Left forelimb (tissue), 1 donor: ENCODE results near the gene PUM2.
"Not testable (repeated sequence)": the region's sequence is repeated elsewhere in the genome, so short reads cannot be mapped to it uniquely, and the experiment has no call there.

Source experiments
- DNase-seq: peaks from one replicate; pipeline ENCODE4 v3.0.0-alpha.2; 2018; ENCODE audit warnings: low spot score

PUM2 gene

DNA sequence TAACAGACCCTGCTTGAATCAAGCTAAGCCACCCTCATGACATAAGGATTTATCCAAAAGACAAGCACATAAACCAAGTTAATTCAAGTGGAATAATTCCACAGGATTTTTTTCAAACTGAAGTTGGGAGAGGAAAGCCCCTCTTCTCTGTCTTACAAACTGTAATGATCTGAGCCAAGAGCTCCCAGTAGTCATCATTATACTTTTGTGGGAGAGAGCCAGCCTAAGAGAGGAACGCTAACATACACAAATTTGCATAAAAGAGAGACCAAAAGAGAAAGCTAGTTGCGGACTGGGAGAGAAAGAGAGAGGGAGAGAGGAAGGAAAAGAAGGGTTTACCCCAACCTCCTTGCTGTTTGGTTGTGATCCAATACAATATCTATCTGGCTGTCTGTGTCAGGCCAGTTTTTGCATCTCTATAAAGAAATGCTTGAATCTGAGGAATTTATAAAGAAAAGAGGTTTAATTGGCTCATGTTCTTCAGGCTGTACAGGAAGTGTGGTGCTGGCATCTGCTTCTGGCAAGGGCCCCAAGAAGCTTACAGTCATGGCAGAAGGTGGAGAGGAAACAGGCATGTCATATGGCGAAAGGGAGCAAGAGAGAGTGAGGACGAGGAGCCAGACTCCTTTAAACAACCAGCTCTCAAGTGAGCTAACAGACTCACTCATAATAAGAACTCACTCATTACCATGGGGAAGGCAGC, 20.8 kb upstream of the PUM2 start:
- no peak for DNase-seq

DNA sequence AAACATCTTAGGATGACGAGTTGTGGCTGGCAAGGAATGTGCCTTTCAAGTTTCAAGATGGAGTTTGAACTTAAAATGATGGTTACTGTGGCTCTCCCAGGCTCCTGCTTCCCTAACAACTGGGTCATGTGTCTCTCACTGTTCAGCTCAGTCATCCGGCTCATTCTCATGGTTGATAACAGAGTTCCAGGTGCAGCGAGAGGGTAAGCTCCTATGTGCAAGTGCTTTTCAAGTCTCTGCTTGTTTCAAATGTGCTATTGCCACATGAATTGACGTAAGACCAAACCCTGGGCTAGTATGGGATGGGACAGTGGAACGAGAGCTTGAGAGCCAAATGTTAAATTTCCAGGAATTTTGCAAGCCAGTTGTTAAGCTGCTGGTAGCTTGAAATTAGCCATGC, 19.5 kb upstream of the PUM2 start:
- no peak for DNase-seq

DNA sequence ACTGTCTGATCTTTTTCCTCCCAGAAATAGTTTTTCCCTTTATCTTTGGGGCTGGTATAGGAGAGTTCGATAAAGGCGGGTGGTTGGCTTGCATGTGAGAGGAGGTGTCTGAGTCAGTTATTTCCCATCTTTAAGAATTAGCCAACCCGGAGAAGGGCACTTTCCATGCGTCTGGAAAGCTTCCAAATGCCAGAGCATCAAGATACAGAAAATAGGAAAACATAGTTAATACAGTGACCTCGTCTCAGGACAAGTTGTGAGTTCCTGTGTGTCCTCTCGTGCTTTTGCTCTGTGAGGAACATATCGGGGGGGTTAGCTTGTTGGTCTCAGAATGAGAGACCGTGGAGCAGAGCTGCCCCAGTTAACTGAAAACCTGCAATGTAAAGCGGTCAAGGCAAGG, 18.7 kb upstream of the PUM2 start:
- no peak for DNase-seq

DNA sequence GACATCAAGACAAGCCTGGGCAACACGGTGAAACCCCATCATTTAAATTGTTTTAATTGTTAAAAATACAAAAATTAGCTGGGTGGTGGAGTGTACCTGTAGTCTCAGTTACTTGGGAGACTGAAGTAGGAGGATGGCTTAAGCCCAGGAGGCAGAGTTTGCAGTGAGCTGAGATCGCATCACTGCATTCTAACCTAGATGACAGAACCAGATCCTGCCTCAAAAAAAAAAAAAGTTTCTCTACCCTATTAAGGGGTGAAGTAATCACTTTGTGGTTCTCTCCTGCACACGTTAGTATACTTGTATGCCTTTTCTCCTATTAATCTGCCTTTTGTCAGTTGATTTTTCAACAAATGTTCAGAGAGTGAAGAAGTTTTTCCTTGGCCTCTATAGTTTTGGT, 18.1 kb upstream of the PUM2 start:
- DNase-seq, result no peak

DNA sequence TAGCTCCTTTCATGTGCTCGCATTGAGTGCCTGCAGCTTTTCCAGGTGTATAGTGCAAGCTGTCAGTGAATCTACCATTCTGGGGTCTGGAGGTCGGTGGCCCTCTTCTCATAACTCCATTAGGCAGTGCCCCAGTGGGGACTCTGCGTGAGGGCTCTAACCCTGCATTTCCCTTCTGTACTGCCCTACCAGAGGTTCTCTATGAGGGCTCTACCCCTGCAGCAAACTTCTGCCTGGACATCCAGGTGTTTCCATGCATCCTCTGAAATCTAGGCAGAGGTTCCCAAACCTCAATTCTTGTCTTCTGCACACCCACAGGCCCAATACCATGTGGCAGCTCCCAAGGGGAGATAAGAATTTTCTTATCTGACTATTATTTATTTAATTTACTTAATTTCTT, 17.3 kb upstream of the PUM2 start:
- not testable (repeated sequence) for DNase-seq

DNA sequence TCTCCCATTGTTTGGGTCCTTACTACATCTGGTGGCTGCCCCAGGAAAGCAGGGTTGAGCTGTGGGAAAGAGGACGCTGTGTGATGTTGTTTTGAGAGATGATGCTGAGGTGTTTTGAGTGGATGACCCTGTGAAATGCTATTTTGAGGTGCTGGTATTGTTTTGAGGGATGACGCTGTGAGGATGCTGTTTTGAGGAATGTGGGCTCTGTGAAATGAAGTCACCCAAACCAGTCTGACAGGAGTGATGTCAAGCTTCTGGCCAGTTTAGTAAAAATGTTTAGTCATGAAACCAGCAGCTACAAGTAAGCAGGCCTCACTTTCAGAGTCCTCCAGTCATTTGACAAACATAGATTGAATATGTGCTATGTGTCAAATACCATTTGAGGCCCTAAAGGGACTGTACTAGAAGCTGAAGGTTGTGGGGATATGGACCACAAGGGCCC, 16.1 kb upstream of the PUM2 start:
- DNase-seq, result no peak

DNA sequence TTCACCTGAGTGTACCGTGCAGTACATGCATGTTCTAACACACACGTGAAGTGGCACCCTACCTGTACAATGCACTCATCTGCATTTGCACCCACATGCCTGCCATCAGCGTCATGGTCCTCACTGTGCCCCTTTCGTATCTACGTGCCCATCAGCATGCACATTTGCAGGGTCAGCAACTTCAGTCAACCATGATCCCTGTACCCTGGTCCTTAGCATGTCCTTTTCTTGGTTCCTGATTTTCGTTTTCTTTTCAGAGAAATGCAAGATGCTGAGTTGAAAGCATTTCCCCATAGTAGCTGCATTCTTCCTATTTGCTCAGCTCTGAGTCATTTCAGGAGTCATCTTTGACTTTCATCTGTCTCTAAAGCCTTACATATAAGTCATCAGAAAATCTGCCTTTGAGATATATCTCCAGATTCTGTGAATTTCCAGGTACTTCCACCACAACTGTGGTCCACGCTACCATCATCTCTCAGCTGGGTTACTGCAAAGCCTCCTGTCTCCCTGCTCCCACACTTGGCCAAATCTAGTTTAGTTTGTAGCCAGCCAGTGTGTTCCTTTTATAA, 14.7 kb upstream of the PUM2 start:
- no peak for DNase-seq

DNA sequence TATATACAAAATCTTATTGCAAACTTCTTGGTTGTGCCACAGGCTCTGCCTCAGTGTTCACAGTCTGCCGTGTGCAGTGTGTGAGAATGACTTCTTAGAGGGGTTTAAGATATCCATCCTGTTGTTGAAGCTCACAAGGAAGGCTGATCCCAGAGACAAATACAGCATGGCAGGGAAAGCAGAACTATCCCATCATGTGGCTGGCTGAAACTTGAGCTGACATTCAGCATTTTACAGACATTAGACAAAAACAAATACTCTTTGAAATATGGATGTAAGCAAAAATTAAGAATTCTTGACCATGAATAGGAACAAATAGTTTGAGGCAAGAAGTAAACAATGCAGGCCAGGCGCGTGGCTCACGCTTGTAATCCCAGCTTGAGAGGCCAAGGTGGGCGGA, 12.9 kb upstream of the PUM2 start:
- DNase-seq, result no peak

DNA sequence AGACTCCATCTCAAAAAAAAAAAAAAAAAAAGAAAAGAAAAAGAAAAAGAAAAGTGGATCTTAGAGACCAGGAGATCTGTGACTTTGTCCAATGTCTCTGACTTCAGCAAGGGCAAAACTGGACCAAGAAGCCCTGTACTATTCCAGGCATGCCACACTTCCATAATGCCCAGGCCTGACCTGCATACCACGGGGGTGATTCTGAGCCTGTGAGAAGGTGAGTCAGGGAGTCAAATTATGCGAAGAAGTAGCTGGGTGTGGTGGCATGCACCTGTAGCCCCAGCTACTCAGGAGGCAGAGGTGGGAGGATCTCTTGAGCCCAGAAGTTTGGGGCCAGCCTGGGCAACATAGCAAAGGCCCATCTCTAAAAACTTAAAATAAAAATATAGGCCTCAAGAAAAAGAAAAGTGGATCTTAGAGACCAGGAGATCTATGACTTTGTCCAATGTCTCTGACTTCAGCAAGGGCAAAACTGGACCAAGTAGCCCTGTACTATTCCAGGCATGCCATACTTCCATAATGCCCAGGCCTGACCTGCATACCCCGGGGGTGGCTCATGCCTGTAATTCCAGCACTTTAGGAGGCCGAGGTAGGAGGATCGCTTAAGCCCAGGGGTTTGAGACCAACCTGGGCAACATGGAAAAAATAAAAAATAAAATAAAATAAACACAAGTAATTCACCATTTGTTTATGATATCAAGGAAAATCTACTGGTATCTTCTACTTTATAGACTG, 12.2 kb upstream of the PUM2 start:
- no peak for DNase-seq

DNA sequence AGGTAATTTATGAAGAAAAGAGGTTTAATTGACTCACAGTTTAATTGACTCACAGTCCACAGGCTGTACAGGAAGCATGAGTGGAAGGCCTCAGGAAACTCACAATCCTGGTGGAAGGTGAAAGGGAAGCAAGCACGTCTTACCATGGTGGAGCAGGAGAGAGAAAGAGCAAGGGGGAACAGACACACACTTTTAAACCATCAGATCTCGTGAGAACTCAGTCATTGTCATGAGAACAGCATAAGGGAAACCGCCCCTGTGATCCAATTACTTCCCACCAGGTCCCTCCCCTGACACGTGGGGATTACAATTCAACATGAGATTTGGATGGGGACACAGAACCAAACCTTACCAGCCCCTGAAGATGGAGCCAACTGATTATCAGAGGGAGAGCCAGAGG, 11.2 kb upstream of the PUM2 start:
- DNase-seq, result no peak

DNA sequence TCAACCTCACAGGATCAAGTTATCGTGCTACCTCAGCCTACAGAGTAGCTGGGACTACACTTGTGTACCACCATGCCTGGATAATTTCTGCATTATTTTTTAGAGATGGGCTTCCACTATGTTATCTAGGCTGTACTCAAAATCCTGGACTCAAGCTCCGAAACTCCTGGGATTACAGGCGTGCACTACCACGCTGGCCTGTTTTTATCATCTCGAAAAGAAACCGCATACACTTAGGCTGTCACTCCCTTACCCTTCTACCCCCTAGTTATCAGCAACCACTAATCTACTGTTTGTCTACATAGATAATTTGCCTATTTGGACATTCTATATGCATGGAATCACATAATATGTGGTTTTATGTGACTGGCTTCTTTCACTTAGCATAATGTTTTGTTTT, 8.5 kb upstream of the PUM2 start:
- DNase-seq, result no peak

DNA sequence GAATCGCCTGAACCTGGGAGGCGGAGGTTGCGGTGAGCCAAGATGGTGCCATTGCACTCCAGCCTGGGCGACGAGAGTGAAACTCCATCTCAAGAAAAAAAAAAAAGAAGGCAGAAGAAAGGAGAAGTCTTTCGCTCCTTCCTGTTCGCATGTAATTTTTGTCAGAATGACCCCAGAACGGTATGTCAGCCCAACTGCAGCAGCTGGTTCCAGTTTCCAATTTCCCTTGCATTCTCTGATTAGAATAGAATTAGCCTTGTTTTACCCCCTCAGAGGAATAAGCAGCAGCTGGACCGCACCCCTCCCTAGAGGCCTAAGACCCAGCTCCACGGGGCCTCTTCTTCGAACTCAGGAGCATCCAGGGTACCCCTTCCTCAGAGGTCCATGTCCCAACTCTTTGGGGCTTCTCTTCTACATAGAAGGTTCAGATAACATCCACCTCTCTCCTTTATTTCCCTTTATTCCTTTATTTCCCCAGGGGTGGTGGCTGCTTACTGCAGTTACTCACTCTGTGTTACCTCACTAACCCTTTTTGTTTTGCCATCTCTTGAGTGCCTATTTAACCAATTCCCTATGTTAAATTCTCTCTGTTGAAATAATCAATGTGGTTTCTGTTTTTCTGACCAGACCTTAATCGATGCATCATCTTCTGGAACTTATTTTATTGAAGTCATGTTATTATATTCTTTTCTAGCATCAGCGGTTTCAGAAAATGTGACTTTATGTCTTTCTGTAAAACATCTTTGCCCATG, 7.2 kb upstream of the PUM2 start:
- DNase-seq, result no peak

DNA sequence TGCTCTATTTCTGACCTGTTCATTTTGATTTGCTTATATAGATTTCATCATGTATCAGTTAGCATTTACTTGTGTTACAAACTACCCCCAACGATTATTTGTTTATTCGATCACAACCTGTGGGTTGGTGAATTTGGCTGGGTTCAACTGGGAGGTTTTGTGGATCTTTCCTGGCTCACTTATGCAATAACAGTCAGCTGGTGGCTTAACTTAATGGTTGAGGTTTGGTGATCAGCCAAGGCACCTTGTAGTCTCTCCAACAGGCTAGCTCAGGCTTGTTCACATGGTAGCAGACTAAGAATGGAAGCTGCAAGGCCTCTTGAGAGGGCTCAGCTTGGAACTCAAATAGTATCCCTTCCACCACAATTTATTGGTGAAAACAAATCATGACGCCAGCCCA, 5.4 kb upstream of the PUM2 start:
- no peak for DNase-seq

DNA sequence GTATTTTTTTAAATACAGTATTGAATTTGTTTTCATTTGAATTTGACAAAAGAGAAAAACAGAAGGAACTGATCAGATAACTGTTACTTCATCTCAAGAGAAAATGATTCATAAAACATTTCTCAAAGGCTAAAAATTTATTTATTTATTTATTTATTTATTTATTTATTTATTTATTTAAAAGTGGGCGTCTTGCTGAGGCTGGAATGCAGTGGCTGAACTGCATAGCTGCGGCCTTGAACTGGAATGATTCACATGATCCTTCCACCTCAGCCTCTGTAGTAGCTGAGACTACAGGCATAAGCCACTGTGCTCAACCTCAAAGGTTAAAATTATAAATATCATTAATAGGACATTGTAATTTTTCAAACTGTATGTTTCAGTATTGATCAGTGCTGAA, 4.5 kb upstream of the PUM2 start:
- DNase-seq, result no peak

DNA sequence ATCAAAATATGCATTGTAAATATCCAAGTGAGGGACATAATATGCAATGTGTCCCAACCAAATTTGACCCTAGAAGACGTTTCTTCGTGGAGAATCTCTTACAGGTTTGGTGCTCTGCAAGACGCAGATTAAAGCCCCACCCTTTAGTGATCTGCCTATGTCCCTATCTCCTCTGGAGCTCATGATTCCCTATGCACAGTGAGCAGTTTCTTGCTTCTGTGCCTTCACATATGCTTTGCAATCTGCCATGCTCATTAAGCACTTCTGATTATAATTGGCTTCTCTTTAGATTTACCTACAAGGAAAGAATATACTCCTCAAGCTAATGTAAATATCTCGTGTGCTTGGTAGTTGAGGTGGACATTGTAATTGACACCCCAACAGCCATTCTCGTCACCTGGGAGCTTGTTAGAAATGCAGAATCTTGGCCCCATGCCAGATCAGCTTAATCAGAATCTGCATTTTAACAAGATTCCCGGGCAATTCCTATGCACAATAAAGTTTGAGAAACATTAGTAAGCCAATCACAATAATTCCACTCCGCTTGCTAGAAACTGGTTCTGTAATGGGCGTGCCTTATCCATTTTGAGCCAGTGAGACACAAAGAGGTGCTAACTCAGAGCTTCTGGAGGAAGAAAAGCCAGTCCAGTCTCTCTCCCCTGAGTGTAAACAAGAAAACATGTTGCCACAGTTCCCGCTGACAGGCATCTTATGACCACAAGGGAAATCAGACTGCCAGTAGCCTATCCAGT, 2.8 kb upstream of the PUM2 start:
- DNase-seq, result no peak

DNA sequence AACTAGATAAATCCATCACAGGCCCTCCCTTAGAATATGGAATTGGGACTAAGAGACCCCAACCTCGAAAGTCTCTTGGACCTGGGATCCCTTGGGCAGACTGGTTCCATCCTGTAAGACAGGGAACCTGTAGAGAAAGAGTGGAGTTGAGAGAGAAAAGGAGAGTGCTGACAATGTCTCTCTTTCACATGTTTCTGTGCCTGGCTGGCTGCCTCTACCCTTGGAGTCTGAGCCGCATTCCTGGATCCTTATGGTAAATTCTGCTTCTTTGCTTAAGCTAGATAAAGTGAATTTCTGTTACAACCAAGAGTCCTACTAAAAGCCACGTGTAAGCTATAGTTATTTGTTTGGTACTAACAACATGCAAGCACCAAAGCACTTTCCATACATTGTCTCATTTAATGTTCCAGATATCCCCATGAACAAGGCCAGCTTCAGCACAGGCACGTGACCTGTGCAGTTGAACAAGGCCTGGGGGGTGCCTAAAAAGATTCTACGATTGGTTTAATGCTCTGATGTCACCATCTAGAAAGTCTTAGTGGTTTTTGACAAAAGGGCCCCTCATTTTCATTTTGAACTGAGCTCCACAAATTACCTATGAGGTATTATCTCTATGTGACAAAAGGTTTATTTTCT, 2.1 kb upstream of the PUM2 start:
- no peak for DNase-seq

DNA sequence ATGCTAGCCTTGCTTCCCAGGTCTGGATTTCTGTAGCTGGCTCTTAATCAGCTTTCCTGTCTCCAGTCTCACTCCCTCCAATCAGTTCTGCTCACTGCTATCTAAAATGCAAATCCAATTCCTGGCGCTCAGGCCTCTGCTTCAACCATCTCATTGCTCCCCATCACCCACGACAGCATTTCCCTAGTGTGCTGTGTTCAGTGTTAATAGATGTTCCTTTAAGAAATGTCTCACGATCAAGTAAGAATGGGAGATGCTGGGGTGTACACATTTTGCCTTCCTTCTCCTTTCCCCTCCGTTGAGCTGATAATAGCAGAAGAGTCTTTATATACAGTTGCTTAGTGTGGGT, 1.6 kb upstream of the PUM2 start:
- no peak for DNase-seq

DNA sequence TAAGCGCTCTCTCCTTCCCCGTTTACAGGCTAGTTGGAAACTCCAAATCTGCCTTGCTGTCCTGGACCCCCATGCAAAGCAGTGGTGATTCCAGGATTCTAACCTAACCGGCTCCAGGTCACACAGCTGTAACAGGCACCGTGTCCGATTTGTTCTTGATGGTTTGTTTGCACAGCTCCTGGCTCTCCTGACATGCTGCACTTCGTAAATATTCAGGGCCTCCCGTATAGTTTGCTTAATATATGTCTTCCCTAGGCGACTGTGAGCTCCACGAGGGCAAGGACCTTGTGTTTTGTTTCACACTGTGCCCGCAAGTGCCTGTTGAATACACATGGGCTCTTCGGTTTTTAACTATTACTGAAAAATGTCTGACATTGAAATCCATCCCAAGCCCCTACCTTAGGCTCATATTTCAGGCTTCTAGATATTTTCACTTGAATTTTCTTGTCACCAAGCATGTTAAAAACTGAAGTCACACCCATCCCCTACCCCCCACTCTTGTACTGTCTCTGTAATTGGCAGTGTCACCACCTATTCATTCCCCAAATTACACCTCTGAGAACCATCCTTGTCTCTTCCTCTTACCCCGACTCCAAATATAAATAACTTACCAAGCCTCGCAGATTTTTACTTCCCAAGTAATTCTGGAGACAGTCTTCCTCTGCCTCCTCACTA, 1.0 kb upstream of the PUM2 start:
- no peak for DNase-seq

DNA sequence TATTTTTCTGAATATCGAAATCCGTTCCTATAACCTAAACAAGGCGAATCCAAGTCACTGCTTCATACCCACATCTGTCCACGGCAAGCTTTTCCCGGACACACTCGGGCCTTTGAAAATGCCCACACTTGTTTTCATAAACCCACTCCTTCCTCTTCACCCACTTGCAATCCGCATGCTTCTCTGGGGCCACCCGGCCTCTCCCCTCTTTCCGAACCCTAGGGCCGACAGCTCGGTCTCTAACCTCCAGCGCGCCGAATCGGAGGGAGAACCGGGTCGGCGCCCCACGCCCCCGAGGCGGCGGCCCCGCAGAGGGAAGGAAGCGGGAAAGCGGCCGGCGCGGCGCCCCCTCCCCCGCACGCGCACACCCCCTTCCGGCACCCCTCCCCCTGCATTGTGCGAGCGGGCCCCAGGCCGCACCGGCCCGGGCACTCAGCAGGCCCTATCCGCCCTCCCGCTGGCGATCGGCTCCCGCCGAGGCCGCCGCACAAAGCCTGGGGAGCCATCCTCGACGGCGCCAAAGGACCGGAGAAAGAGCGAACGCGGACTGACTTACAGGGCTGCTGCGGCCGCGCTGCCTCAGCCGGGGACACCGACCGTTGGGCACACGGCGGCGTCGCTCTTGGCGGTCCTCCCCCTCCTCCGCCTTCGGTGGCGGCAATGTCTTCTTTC, 467 bp downstream of the PUM2 start:
- DNase-seq, result no peak

DNA sequence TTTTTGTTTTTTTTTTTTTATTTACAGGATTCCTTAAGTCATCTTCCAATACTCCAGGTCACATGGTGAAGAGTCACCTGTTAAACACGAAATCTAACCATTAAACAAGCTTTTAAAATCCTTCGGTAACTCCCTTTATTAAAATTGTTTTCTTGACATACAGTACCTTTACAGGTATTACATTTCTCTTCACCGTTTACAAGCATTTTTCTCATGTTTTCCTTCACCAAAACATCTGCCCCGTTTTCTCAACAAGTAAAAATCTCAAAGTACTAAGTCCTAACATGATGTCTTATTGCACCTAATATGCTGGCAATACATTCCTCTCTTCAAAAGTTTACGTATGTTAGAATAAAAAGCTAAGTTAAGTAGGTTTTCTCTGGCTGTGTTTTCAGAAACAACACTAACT, 1.1 kb downstream of the PUM2 start:
- DNase-seq, result no peak

DNA sequence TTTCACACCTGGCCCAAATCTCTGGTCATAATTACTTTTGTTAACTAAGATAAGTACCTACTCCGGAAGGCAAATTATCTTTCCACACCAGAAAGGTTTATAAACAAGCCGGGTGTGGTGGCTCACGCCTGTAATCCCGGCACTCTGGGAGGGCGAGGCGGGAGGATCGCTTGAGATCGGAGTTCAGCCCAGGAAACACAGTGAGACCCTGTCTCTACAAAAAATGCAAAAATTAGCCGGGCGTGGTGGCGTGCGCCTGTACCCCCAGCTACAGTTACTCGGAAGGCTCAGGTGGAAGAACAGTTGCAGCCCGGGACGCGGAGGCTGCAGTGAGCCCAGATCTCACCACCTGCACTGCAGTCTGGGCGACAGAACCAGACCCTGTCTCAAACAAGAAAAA, 2.1 kb downstream of the PUM2 start:
- DNase-seq, result no peak
